GM13976 (cell line): ENCODE data around the gene DPYSL4.

Experiments
- DNase-seq: peaks from one replicate; pipeline ENCODE4 v3.0.0; 2012; ENCODE audit warnings: low spot score
- CTCF ChIP-seq: IDR thresholded peaks from 2 replicates; pipeline ENCODE4 v1.5.1; 2012; ENCODE audit warnings: borderline replicate concordance, mild to moderate bottlenecking; ENCODE audit not compliant: insufficient read depth; ENCODE audit errors: extremely low read depth, missing control alignments, control extremely low read depth
- in situ Hi-C: fragments of 300-500 bp; cut with MboI; formaldehyde crosslinking; loops from one replicate; pipeline ENCODE4 v1.12.0; 2022; ENCODE audit warnings: low sequenced_read_pairs, mixed read lengths, inconsistent platforms; ENCODE audit not compliant: unreplicated experiment

DPYSL4 gene

GRCh38 chr10:132145002-132145401 is 41.7 kb upstream of the DPYSL4 start:
- in situ Hi-C loops: loop anchor here (25.0 kb wide), 1 partner anchor 258 kb away; no protein-coding TSS in a partner anchor
- DNase-seq: no peak
- no peak for TF ChIP-seq CTCF

GRCh38 chr10:132145521-132146185 is 41.1 kb upstream of the DPYSL4 start:
- in situ Hi-C loops: loop anchor here (25.0 kb wide), 1 partner anchor 258 kb away; no protein-coding TSS in a partner anchor
- no peak for DNase-seq
- TF ChIP-seq CTCF: no peak

- no peak for DNase-seq
- TF ChIP-seq CTCF: no peak
- in situ Hi-C loops: loop anchor here (25.0 kb wide), 1 partner anchor 259 kb away; no protein-coding TSS in a partner anchor
Measured at GRCh38 chr10:132146271-132146671, 40.5 kb upstream of the DPYSL4 start.

GRCh38 chr10:132146941-132147915 is 39.5 kb upstream of the DPYSL4 start:
- no peak for TF ChIP-seq CTCF
- in situ Hi-C loops: loop anchor here (25.0 kb wide), 1 partner anchor 260 kb away; no protein-coding TSS in a partner anchor

GRCh38 chr10:132148261-132149251 is 38.2 kb upstream of the DPYSL4 start:
- in situ Hi-C loops: loop anchor here (25.0 kb wide), 1 partner anchor 261 kb away; no protein-coding TSS in a partner anchor
- no peak for DNase-seq
- TF ChIP-seq CTCF: no peak

More at GRCh38 chr10:132146941-132147915, 39.5 kb upstream of the DPYSL4 start:
- DNase-seq: no peak
